Hepatocyte (in vitro differentiated cells): Measurements from ENCODE around the gene KASH5. TPM values are rescaled to one million over a fixed set of nuclear protein-coding genes. Genes with fewer than 3 reads are reported as not detected.

Experiments used
- DNase-seq: peaks from one replicate; pipeline ENCODE4 v3.0.0-alpha.2; 2016; ENCODE audit warnings: low spot score
- H2AFZ ChIP-seq: fragments of 200-600 bp; sonication (generic); 2 replicates; pipeline ENCODE4 v1.6.0; 2016; ENCODE audit warnings: antibody characterized with exemption, mild to moderate bottlenecking
- H3K27ac ChIP-seq: fragments of 200-600 bp; sonication (generic); 2 replicates; pipeline ENCODE4 v1.5.1; 2016; ENCODE audit warnings: mild to moderate bottlenecking
- H3K27me3 ChIP-seq: fragments of 200-600 bp; sonication (generic); 2 replicates; pipeline ENCODE4 v1.6.1; 2016
- H3K36me3 ChIP-seq: fragments of 200-600 bp; sonication (generic); replicated peaks from 2 replicates; pipeline ENCODE4 v1.5.1; 2016; ENCODE audit warnings: low read depth; ENCODE audit not compliant: insufficient read depth
- H3K4me1 ChIP-seq: fragments of 200-600 bp; sonication (generic); 2 replicates; pipeline ENCODE4 v1.5.1; 2016; ENCODE audit warnings: mild to moderate bottlenecking, moderate library complexity; ENCODE audit not compliant: insufficient read depth
- H3K4me2 ChIP-seq: fragments of 200-600 bp; sonication (generic); 2 replicates; pipeline ENCODE4 v1.6.0; 2016
- H3K4me3 ChIP-seq: fragments of 200-600 bp; sonication (generic); 2 replicates; pipeline ENCODE4 v1.5.1; 2016; ENCODE audit warnings: mild to moderate bottlenecking
- H3K79me2 ChIP-seq: fragments of 200-600 bp; sonication (generic); 2 replicates; pipeline ENCODE4 v1.6.0; 2017; ENCODE audit warnings: mild to moderate bottlenecking
- H3K9me2 ChIP-seq: fragments of 200-600 bp; sonication (generic); replicated peaks from 2 replicates; pipeline ENCODE4 v1.6.0; 2017; ENCODE audit warnings: mild to moderate bottlenecking; ENCODE audit not compliant: insufficient read depth
- H3K9me3 ChIP-seq: fragments of 200-600 bp; sonication (generic); 2 replicates; pipeline ENCODE4 v1.5.1; 2016; ENCODE audit warnings: low read depth, mild to moderate bottlenecking
- H4K20me1 ChIP-seq: fragments of 200-600 bp; sonication (generic); 2 replicates; pipeline ENCODE4 v1.6.0; 2016; ENCODE audit warnings: mild to moderate bottlenecking; ENCODE audit not compliant: insufficient read depth, poor library complexity, severe bottlenecking
- CTCF ChIP-seq: fragments of 200-600 bp; sonication (generic); IDR thresholded peaks from 2 replicates; pipeline ENCODE4 v1.5.1; 2016; ENCODE audit warnings: antibody characterized with exemption, mild to moderate bottlenecking; ENCODE audit not compliant: poor library complexity
- EZH2 ChIP-seq: fragments of 200-600 bp; sonication (generic); IDR thresholded peaks from 2 replicates; pipeline ENCODE4 v1.6.1; 2016; ENCODE audit warnings: antibody characterized with exemption, mild to moderate bottlenecking, borderline replicate concordance
- EZH2phosphoT487 ChIP-seq: fragments of 200-600 bp; sonication (generic); IDR thresholded peaks from one replicate; pipeline ENCODE4 v1.6.1; 2018; ENCODE audit warnings: antibody characterized with exemption, mild to moderate bottlenecking, low read depth, moderate library complexity; ENCODE audit not compliant: unreplicated experiment, severe bottlenecking
- WGBS: methylation state at CpG from one replicate; pipeline ENCODE4 v1.1.6; 2016; ENCODE audit warnings: low lambda C conversion rate; ENCODE audit errors: missing lambda C conversion rate; 5-methylcytosine and 5-hydroxymethylcytosine counted together
- polyA plus RNA-seq: library from polyadenylated mRNA; unstranded; fragments of >200 nt; fragmentation: Nextera tagmentation; extraction: Ambion mirVana; gene quantifications from 2 replicates; pipeline ENCODE4 v1.2.1, GENCODE V29; 2016
- total RNA-seq: library from RNA; depleted of rRNA; stranded (reverse); fragments of >200 nt; gene quantifications from 2 replicates; pipeline ENCODE4 v1.2.3, GENCODE V29; 2014

Gene KASH5
- total and polyA plus RNA-seq, 2 experiments from 2014 or later = not detected

- Histone ChIP-seq H3K79me2 (no peaks in the 10 kb centered on the region), H4K20me1 (no peaks in the 10 kb centered on the region), H3K27ac (no peak overlapping the region), H3K27me3 (no peaks in the 10 kb centered on the region), H3K4me1 (no peaks in the 10 kb centered on the region), H3K4me3 (no peak overlapping the region), H2AFZ (no peak overlapping the region), H3K36me3 (peaks cover 2% of the 10 kb centered on the region), H3K9me2 (no peaks in the 10 kb centered on the region), H3K4me2 (no peak overlapping the region), H3K9me3 (no peaks in the 10 kb centered on the region)
- 96% methylated on average over 33 of the region's 39 CpGs for WGBS
- TF ChIP-seq EZH2phosphoT487 (no peak), CTCF (no peak), EZH2 (no peak)
- DNase-seq = no peak
Measured at GRCh38 chr19:49463960-49464740, 76.1 kb downstream of the KASH5 start.

GRCh38 chr19:49465371-49465770 is 77.3 kb downstream of the KASH5 start:
- H2AFZ ChIP-seq = no peak overlapping the region
- no peaks in the 10 kb centered on the region for H3K9me2 ChIP-seq
- H3K79me2 ChIP-seq = no peaks in the 10 kb centered on the region
- no peak overlapping the region for H3K4me2 ChIP-seq
- no peak for DNase-seq
- H4K20me1 ChIP-seq = no peaks in the 10 kb centered on the region
- WGBS = 98% methylated on average over 3 of the region's 3 CpGs
- H3K36me3 ChIP-seq = no peaks in the 10 kb centered on the region
- no peak overlapping the region for H3K4me3 ChIP-seq
- no peak overlapping the region for H3K27ac ChIP-seq
- TF ChIP-seq CTCF = no peak
- no peak for TF ChIP-seq EZH2
- no peak for TF ChIP-seq EZH2phosphoT487
- H3K4me1 ChIP-seq = no peaks in the 10 kb centered on the region
- no peaks in the 10 kb centered on the region for H3K9me3 ChIP-seq
- H3K27me3 ChIP-seq = no peaks in the 10 kb centered on the region

Other genes starting within 250 kb of the KASH5 start
- 0.44 and 0.50 TPM in 2 replicates for gene HRC, start 232.9 kb upstream of the KASH5 start, total RNA-seq
- 0.33 and 0.48 TPM in 2 replicates for gene HRC, start 232.9 kb upstream of the KASH5 start, polyA plus RNA-seq
- 6.6 and 7.0 TPM in 2 replicates for gene TRPM4, start 230.5 kb upstream of the KASH5 start, total RNA-seq
- 20.5 and 23.2 TPM in 2 replicates for gene TRPM4, start 230.5 kb upstream of the KASH5 start, polyA plus RNA-seq
- gene SLC6A16, start 63.1 kb upstream of the KASH5 start, total RNA-seq = 0.27 TPM in 1 of 2 replicates, not detected in the other
- gene SLC6A16, start 63.1 kb upstream of the KASH5 start, polyA plus RNA-seq = 0.27 and 1.1 TPM in 2 replicates
- gene CD37, start 52.8 kb upstream of the KASH5 start, total RNA-seq = 0.27 and 1.9 TPM in 2 replicates
- gene CD37, start 52.8 kb upstream of the KASH5 start, polyA plus RNA-seq = 6.6 and 12.4 TPM in 2 replicates
- gene TEAD2, start 25.8 kb upstream of the KASH5 start, total RNA-seq = 35.4 and 42.2 TPM in 2 replicates
- gene TEAD2, start 25.8 kb upstream of the KASH5 start, polyA plus RNA-seq = 36.1 and 41.4 TPM in 2 replicates
- gene DKKL1, start 24.4 kb upstream of the KASH5 start, total RNA-seq = 2.2 and 2.9 TPM in 2 replicates
- gene DKKL1, start 24.4 kb upstream of the KASH5 start, polyA plus RNA-seq = 4.0 and 6.0 TPM in 2 replicates
- not detected in 2 replicates for gene PTH2, start 35.2 kb downstream of the KASH5 start, total RNA-seq
- not detected in 2 replicates for gene PTH2, start 35.2 kb downstream of the KASH5 start, polyA plus RNA-seq
- gene GFY, start 37.1 kb downstream of the KASH5 start, total RNA-seq = not detected in 2 replicates
- gene GFY, start 37.1 kb downstream of the KASH5 start, polyA plus RNA-seq = not detected in 2 replicates
- gene SLC17A7, start 53.3 kb downstream of the KASH5 start, total RNA-seq = 0.13 TPM in 1 of 2 replicates, not detected in the other
- gene SLC17A7, start 53.3 kb downstream of the KASH5 start, polyA plus RNA-seq = 0.51 TPM in 1 of 2 replicates, not detected in the other
- 72.1 and 73.2 TPM in 2 replicates for gene PIH1D1, start 63.6 kb downstream of the KASH5 start, total RNA-seq
- 79.8 and 98.9 TPM in 2 replicates for gene PIH1D1, start 63.6 kb downstream of the KASH5 start, polyA plus RNA-seq
- 29.9 and 32.4 TPM in 2 replicates for gene ALDH16A1, start 65.0 kb downstream of the KASH5 start, total RNA-seq
- 36.5 and 38.7 TPM in 2 replicates for gene ALDH16A1, start 65.0 kb downstream of the KASH5 start, polyA plus RNA-seq
- gene FLT3LG, start 86.0 kb downstream of the KASH5 start, total RNA-seq = 0.24 and 1.3 TPM in 2 replicates
- 2.8 and 3.0 TPM in 2 replicates for gene FLT3LG, start 86.0 kb downstream of the KASH5 start, polyA plus RNA-seq
- 1,997 and 2,349 TPM in 2 replicates for gene RPL13A, start 99.4 kb downstream of the KASH5 start, total RNA-seq
- gene RPL13A, start 99.4 kb downstream of the KASH5 start, polyA plus RNA-seq = 904 and 953 TPM in 2 replicates
- 3,532 and 3,955 TPM in 2 replicates for gene RPS11, start 108.2 kb downstream of the KASH5 start, total RNA-seq
- 672 and 689 TPM in 2 replicates for gene RPS11, start 108.2 kb downstream of the KASH5 start, polyA plus RNA-seq
- 313 and 321 TPM in 2 replicates for gene FCGRT, start 124.4 kb downstream of the KASH5 start, total RNA-seq
- gene FCGRT, start 124.4 kb downstream of the KASH5 start, polyA plus RNA-seq = 509 and 519 TPM in 2 replicates
- 20.5 and 25.8 TPM in 2 replicates for gene RCN3, start 139.8 kb downstream of the KASH5 start, total RNA-seq
- gene RCN3, start 139.8 kb downstream of the KASH5 start, polyA plus RNA-seq = 81.4 and 85.4 TPM in 2 replicates
- 43.4 and 52.8 TPM in 2 replicates for gene NOSIP, start 192.3 kb downstream of the KASH5 start, total RNA-seq
- 92.4 and 93.9 TPM in 2 replicates for gene NOSIP, start 192.3 kb downstream of the KASH5 start, polyA plus RNA-seq
- 6.0 and 10.2 TPM in 2 replicates for gene PRRG2, start 193.1 kb downstream of the KASH5 start, total RNA-seq
- gene PRRG2, start 193.1 kb downstream of the KASH5 start, polyA plus RNA-seq = 4.0 and 4.3 TPM in 2 replicates
- gene PRR12, start 202.9 kb downstream of the KASH5 start, total RNA-seq = 2.1 and 3.7 TPM in 2 replicates
- gene PRR12, start 202.9 kb downstream of the KASH5 start, polyA plus RNA-seq = 2.7 and 3.0 TPM in 2 replicates